GM12878 (cell line): ENCODE measurements around the gene RPUSD3. TPM values are rescaled to one million over a fixed set of nuclear protein-coding genes. Genes with fewer than 3 reads are reported as not detected.

Experiments
- ATAC-seq: fragments of 200-7000 bp; cut with Tn5 transposase; 3 replicates; pipeline ENCODE4 v1.9.1; 2020; ENCODE audit warnings: mild to moderate bottlenecking, moderate library complexity
- BruUV-seq: library from RNA; stranded (reverse); fragments of 400-500 nt; replicated peaks from 2 replicates; lab custom pipeline; 2021; lab: Mats Ljungman, UMichigan
- CTCF ChIA-PET: fragments of 300-600 bp; sonication (Branson Sonifier 250); formaldehyde crosslinking; extraction: SDS; loops from one replicate; lab custom pipeline; 2021; ENCODE audit warnings: inconsistent platforms; lab: Yijun Ruan, JAX
- POLR2A ChIA-PET: fragments of 350-600 bp; formaldehyde crosslinking; extraction: SDS; loops from one replicate; lab custom pipeline; 2021; ENCODE audit warnings: inconsistent platforms; lab: Charles Lee
- RAD21 ChIA-PET: fragments of 300-600 bp; sonication (Branson Sonifier 250); formaldehyde crosslinking; loops from one replicate; lab custom pipeline; 2023; ENCODE audit warnings: antibody characterized with exemption; ENCODE audit not compliant: unreplicated experiment; lab: Charles Lee
- SMC1A ChIA-PET: fragments of 300-600 bp; sonication (Branson Sonifier 250); formaldehyde crosslinking; loops from one replicate; lab custom pipeline; 2023; ENCODE audit not compliant: unreplicated experiment, uncharacterized antibody; lab: Charles Lee
- DNase-seq: peaks from one replicate; pipeline ENCODE4 v3.0.0-alpha.2; 2011; ENCODE audit warnings: low read depth, low spot score
- FAIRE-seq: peaks from 3 replicates; lab custom pipeline; 2011; peaks lifted over from hg19 to GRCh38; lab: Jason Lieb, UNC
- H2AFZ ChIP-seq: 2 replicates; pipeline ENCODE4 v1.6.0; 2011; ENCODE audit warnings: low read depth, low read length, control low read depth; ENCODE audit not compliant: control insufficient read depth
- H3K27ac ChIP-seq: 2 replicates; pipeline ENCODE4 v1.5.1; 2011; ENCODE audit warnings: control low read depth; ENCODE audit not compliant: control insufficient read depth, insufficient read depth
- H3K27me3 ChIP-seq, 2 experiments: replicated peaks in 1 of 2; 2 replicates each; pipeline versions ENCODE4 v1.6.0 to v1.6.1; 2011; ENCODE audit warnings: low read length in 1 of 2; ENCODE audit not compliant: control insufficient read depth in 2 of 2, insufficient read depth in 2 of 2
- H3K36me3 ChIP-seq, 2 experiments: 2 replicates each; pipeline ENCODE4 v1.5.1; 2011; ENCODE audit warnings: low read length in 1 of 2; ENCODE audit not compliant: control insufficient read depth in 2 of 2, insufficient read depth in 2 of 2
- H3K4me1 ChIP-seq: 2 replicates; pipeline ENCODE4 v1.6.1; 2011; ENCODE audit warnings: mild to moderate bottlenecking, low read length, moderate library complexity, mixed read lengths; ENCODE audit not compliant: control insufficient read depth, insufficient read depth
- H3K4me2 ChIP-seq: 2 replicates; pipeline ENCODE4 v1.6.0; 2011; ENCODE audit warnings: control low read depth; ENCODE audit not compliant: control insufficient read depth, insufficient read depth
- H3K4me3 ChIP-seq: fragments of 200-600 bp; sonication (generic); 2 replicates; pipeline ENCODE4 v1.5.1; 2016
- H3K79me2 ChIP-seq: 2 replicates; pipeline ENCODE4 v1.6.0; 2011; ENCODE audit warnings: low read length; ENCODE audit not compliant: control insufficient read depth, insufficient read depth
- H3K9ac ChIP-seq: 2 replicates; pipeline ENCODE4 v1.8.0; 2011; ENCODE audit warnings: low read length, control low read depth, mixed read lengths; ENCODE audit not compliant: control insufficient read depth, insufficient read depth
- H3K9me3 ChIP-seq: replicated peaks from 3 replicates; pipeline ENCODE4 v1.5.1; 2011; ENCODE audit warnings: mild to moderate bottlenecking, low read length; ENCODE audit not compliant: control insufficient read depth, insufficient read depth
- H4K20me1 ChIP-seq: 2 replicates; pipeline ENCODE4 v1.6.0; 2011; ENCODE audit not compliant: control insufficient read depth, insufficient read depth
- BMI1 ChIP-seq: fragments of 450-650 bp; IDR thresholded peaks from 2 replicates; pipeline ENCODE4 v1.6.1; 2016; ENCODE audit warnings: mild to moderate bottlenecking, moderate library complexity, borderline replicate concordance
- CHD4 ChIP-seq: fragments of 200-600 bp; sonication (generic); IDR thresholded peaks from 2 replicates; pipeline ENCODE4 v1.6.1; 2016; ENCODE audit warnings: mild to moderate bottlenecking
- ETV6 ChIP-seq, 2 experiments: fragments of 450-650 bp in 1 of 2; IDR thresholded peaks in 1 of 2; conservative IDR thresholded peaks in 1 of 2; 2 replicates each; pipeline ENCODE4 v1.6.1; 2014; ENCODE audit warnings: antibody characterized with exemption in 1 of 2, borderline replicate concordance in 1 of 2, low read depth in 1 of 2, mild to moderate bottlenecking in 1 of 2, moderate library complexity in 1 of 2
- HDGF ChIP-seq: fragments of 450-650 bp; IDR thresholded peaks from 2 replicates; pipeline ENCODE4 v1.6.1; 2016; ENCODE audit warnings: antibody characterized with exemption
- IKZF2 ChIP-seq, 2 experiments: fragments of 450-650 bp; IDR thresholded peaks; 2 replicates each; pipeline ENCODE4 v1.6.1; 2017; ENCODE audit warnings: mild to moderate bottlenecking in 2 of 2, moderate library complexity in 2 of 2
- NBN ChIP-seq: fragments of 450-650 bp; IDR thresholded peaks from 2 replicates; pipeline ENCODE4 v1.6.1; 2016
- NFIC ChIP-seq: IDR thresholded peaks from 2 replicates; pipeline ENCODE4 v1.6.1; 2012; ENCODE audit warnings: low read depth, mild to moderate bottlenecking, inconsistent platforms, low read length, moderate library complexity
- NR2C1 ChIP-seq: fragments of 450-650 bp; IDR thresholded peaks from 2 replicates; pipeline ENCODE4 v1.6.1; 2017; ENCODE audit warnings: antibody characterized with exemption, mild to moderate bottlenecking, moderate library complexity
- POLR2AphosphoS5 ChIP-seq: IDR thresholded peaks from 2 replicates; pipeline ENCODE4 v1.6.1; 2011; ENCODE audit warnings: mild to moderate bottlenecking, low read length, inconsistent platforms
- SREBF2 ChIP-seq: IDR thresholded peaks from 2 replicates; pipeline ENCODE4 v1.6.1; 2012; ENCODE audit warnings: mild to moderate bottlenecking, low read length
- SUZ12 ChIP-seq: fragments of 200-600 bp; sonication (generic); IDR thresholded peaks from one replicate; pipeline ENCODE4 v1.6.1; 2018; ENCODE audit warnings: antibody characterized with exemption, mild to moderate bottlenecking; ENCODE audit not compliant: unreplicated experiment
- ZZZ3 ChIP-seq: IDR thresholded peaks from 2 replicates; pipeline ENCODE4 v1.6.1; 2011; ENCODE audit warnings: low read depth; ENCODE audit not compliant: control insufficient read depth, insufficient read length
- WGBS: methylation state at CpG from one replicate; pipeline ENCODE4 v1.1.6; 2016; ENCODE audit warnings: low lambda C conversion rate; ENCODE audit not compliant: insufficient replicate concordance, insufficient coverage; ENCODE audit errors: missing lambda C conversion rate; 5-methylcytosine and 5-hydroxymethylcytosine counted together
- in situ Hi-C: fragments of 300-500 bp; cut with MboI; formaldehyde crosslinking; loops from 9 replicates; pipeline ENCODE4 v1.14.3; 2018; ENCODE audit warnings: mixed read lengths
- intact Hi-C: fragments of 100-400 bp; cut with micrococcal nuclease; formaldehyde crosslinking; loops from one replicate; pipeline ENCODE4 v1.14.2; 2022; ENCODE audit not compliant: unreplicated experiment
- polyA plus RNA-seq, 11 experiments: library from polyadenylated mRNA; depleted of rRNA in 4 of 11; unstranded in 6 of 11; stranded (reverse) in 5 of 11; fragments of >200 nt; fragmentation: Nextera tagmentation in 4 of 11; fragmentation: Illumina TruSeq in 1 of 11; extraction: Ambion mirVana in 4 of 11; extraction: Trizol in 1 of 11; gene quantifications; 1 replicate in 1 of 11; 2 replicates in 10 of 11; pipeline versions ENCODE4 v1.2.1 to v1.2.3, GENCODE V29; 2011 to 2016; ENCODE audit warnings: inconsistent platforms in 2 of 11, missing spikeins in 2 of 11, low read depth in 1 of 11
- total RNA-seq, 4 experiments: library from RNA; depleted of rRNA in 3 of 4; stranded (reverse); fragments of >200 nt in 3 of 4; fragmentation: Illumina TruSeq in 1 of 4; extraction: Trizol in 1 of 4; gene quantifications; 2 replicates each; pipeline versions ENCODE4 v1.2.1 to v1.2.3, GENCODE V29; 2013 to 2021
- TF ChIP-seq, protein P1 (sequence below): fragments of 450-650 bp; IDR thresholded peaks from 2 replicates; pipeline ENCODE4 v1.6.1; 2016; ENCODE audit warnings: mild to moderate bottlenecking
- TF ChIP-seq, protein P2 (sequence below): IDR thresholded peaks from 2 replicates; pipeline ENCODE4 v1.6.1; 2011; ENCODE audit warnings: low read depth, mild to moderate bottlenecking, low read length, moderate library complexity, borderline replicate concordance; ENCODE audit errors: extremely low read depth

The RPUSD3 gene
- total and polyA plus RNA-seq, 10 of the 15 experiments (the other 5 are each of a cell fraction or from before 2014, with no cell fraction given), result 6.4 to 72.9 (median 41.8) TPM

DNA sequence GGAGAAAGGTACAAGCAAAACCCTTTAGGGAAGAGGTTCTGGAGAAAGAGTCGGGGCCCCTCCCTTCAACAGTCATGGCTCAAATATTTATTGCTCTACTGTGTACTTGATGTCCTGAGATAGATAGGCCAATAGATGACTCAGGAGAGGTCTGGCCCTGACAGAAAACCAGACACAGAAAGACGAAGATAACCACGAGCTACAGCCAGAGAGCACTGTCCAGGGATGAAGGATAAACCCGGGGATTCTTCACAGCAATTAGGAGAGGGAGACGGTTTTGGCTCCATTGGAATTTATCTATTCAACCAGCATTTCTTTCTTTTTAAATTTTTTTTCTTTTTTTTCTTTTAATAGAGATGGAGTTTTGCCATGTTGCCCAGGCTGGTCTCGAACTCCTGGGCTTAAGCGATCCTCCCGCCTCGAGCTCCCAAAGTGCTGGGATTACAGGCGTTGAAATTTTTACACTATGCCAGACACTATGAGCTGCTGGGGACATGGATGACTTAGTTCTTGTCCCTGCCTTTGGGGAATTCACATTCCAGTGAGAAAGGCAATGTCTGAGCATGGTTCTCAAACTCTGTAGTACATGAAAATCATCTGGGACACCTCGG is 40.9 kb upstream of the RPUSD3 start:
- SMC1A ChIA-PET, result interaction anchor here (1.9 kb wide), 1 partner anchor 48 kb away, joined by 5 read pairs; no protein-coding TSS in a partner anchor
- no peak for DNase-seq
- TF ChIP-seq ZZZ3 (no peak), POLR2AphosphoS5 (no peak), NBN (no peak), NR2C1 (no peak), SUZ12 (no peak), BMI1 (no peak), IKZF2 (IDR thresholded peaks at IDR 0.05) (no peak), CHD4 (no peak), ETV6 (conservative IDR thresholded peaks at IDR 0.05 in 1 of 2, IDR thresholded peaks at IDR 0.05 in 1 of 2; ENCODE audit: borderline replicate concordance in 1 of 2, low read depth in 1 of 2) (no peak), SREBF2 (no peak), HDGF (no peak), NFIC (no peak)
- TF ChIP-seq, protein P1, sequence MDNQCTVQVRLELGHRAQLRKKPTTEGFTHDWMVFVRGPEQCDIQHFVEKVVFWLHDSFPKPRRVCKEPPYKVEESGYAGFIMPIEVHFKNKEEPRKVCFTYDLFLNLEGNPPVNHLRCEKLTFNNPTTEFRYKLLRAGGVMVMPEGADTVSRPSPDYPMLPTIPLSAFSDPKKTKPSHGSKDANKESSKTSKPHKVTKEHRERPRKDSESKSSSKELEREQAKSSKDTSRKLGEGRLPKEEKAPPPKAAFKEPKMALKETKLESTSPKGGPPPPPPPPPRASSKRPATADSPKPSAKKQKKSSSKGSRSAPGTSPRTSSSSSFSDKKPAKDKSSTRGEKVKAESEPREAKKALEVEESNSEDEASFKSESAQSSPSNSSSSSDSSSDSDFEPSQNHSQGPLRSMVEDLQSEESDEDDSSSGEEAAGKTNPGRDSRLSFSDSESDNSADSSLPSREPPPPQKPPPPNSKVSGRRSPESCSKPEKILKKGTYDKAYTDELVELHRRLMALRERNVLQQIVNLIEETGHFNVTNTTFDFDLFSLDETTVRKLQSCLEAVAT, result no peak
- TF ChIP-seq, protein P2, sequence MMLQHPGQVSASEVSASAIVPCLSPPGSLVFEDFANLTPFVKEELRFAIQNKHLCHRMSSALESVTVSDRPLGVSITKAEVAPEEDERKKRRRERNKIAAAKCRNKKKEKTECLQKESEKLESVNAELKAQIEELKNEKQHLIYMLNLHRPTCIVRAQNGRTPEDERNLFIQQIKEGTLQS, result no peak
- Histone ChIP-seq H3K4me3 (no peak overlapping the region), H3K27ac (no peak overlapping the region), H4K20me1 (no peaks in the 10 kb centered on the region), H3K36me3 (no peaks in the 10 kb centered on the region), H3K4me2 (no peak overlapping the region), H2AFZ (no peak overlapping the region; the same call in 1 of the 2 replicates), H3K27me3 (no peaks in the 10 kb centered on the region), H3K9ac (no peak overlapping the region), H3K9me3 (no peaks in the 10 kb centered on the region), H3K4me1 (peaks cover 2% of the 10 kb centered on the region), H3K79me2 (no peaks in the 10 kb centered on the region)
- POLR2A ChIA-PET, result interaction anchor here (0.5 kb wide), 1 partner anchor 489 kb away, joined by 3 read pairs; no protein-coding TSS in a partner anchor
- CTCF ChIA-PET, result interaction anchor here (1.3 to 2.0 kb wide), 2 partner anchors 13 to 14 kb away, joined by 3 to 7 read pairs; no protein-coding TSS in a partner anchor
- intact Hi-C loops (no loop called here), in situ Hi-C loops (no loop called here)
- BruUV-seq, result no TSS peak
- 55% methylated on average over 11 of the region's 11 CpGs for WGBS
- RAD21 ChIA-PET, result no interaction called here
- no peak for ATAC-seq
- no peak for FAIRE-seq
